CD4-positive, alpha-beta T cell treated with Interleukin-12 subunit alpha and Interleukin-12 subunit beta, for 1 hour (primary cell): ENCODE measurements around the gene EME2.

Experiments used
- DNase-seq: peaks from one replicate; pipeline ENCODE4 v3.0.0-alpha.2; 2020

The EME2 gene

GRCh38 chr16:1820096-1820945 is 47.7 kb downstream of the EME2 start:
- DNase-seq: no peak

GRCh38 chr16:1820946-1821290 is 48.3 kb downstream of the EME2 start:
- DNase-seq: no peak

DNA sequence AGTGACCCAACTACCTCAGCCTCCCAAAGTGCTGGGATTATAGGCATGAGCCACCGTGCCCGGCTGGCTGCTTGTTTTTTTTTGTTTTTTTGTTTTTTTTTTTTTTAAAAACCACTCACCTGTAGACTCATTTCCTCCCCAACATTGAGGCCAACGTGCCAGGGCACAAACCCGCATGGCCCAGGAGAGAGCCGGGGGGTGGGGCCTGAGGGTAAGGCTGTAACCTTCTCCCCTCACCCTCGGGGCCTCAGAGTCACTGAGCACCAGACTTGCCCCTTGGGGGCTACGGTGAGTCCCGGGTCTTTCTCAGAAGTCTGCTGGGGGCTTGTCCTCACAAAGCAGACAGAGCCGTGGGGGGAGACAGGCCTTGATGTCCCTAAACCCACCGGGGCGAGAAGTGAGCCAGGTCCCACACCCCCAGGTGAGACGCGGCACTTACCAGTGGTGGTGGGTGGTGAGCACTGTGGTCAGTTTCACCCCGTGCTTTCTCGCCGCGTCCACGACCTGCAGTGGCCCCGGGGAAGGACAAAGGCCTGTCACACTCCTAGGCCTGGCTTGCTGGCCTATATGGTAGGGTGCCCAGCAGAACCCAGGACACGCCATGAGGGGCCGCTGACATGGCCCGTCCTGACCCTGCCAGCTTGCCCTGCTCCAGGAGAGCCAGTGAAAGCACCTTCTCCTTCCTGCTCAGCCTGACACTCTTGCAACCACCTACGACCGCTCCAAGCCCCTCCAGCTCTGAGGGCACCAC is 49.4 kb downstream of the EME2 start:
- no peak for DNase-seq

DNA sequence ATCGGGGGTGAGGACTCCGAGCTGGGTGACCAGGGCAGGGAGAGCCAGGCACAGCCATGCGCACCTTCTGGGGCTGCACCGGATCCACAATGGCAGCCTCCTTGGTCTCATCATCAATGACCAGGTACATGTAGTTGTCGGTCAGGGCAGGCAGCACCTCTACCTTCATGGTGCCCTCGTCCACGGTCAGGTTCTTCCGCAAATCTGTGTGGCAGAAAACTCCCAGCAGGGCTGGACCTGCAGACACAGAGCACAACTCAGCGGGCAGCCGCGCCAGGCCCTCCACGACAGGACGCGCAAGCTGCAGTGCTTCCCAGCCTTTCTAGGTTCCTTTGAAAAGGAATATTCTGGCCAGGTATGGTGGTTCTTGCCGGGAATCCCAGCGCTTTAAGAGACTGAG is 50.2 kb downstream of the EME2 start:
- no peak for DNase-seq

GRCh38 chr16:1823821-1824220 is 51.2 kb downstream of the EME2 start:
- DNase-seq: peak; percentile 2

DNA sequence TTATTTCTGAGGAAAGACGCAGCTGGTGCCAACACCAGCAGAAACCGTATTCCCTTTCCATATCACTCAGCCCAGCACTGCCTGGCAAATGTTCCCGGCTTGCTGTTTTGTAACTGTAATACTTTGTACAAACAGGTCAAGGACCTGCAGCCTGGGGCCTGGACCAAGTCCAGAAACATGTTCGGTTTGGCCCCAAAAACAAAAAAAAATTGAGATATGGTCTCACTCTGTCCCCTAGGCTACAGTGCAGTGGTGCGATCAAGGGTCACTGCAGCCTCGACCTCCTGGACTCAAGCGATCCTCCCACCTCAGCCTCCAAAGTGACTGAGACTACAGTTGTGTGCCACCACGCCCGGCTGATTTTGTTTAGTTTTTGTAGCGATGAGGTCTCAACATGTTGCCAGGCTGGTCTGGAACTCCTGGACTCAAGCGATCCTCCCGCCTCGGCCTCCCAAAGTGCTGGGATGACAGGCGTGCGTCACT is 52.8 kb downstream of the EME2 start:
- DNase-seq: no peak
